Measurements from ENCODE around the gene NR5A2. TPM values are rescaled to one million over a fixed set of nuclear protein-coding genes. Genes with fewer than 3 reads are reported as not detected.

NR5A2 gene
- total RNA-seq, 2 donors from 2014 or later = 98.3 to 202 TPM

GRCh38 chr1:200217703-200218102 lies 190.2 kb downstream of the NR5A2 start:
- ATAC-seq (no peak), DNase-seq (no peak)
- no peaks in the 10 kb centered on the region for H3K4me1 ChIP-seq
- no peak for TF ChIP-seq CTCF (IDR thresholded peaks at IDR 0.05)
- no peak for TF ChIP-seq POLR2A (IDR thresholded peaks at IDR 0.05)
- WGBS, 2 donors = 93 to 96% methylated on average over 5 of the region's 5 CpGs
- no peak overlapping the region for H3K4me3 ChIP-seq
- H3K36me3 ChIP-seq (replicated peaks in 1 of 2; ENCODE audit: insufficient read depth in 1 of 2, low read depth in 2 of 2) = no peaks in the 10 kb centered on the region
- no peaks in the 10 kb centered on the region for H3K27me3 ChIP-seq
- intact Hi-C loops (cut with DNase I) = no loop called here
- H3K9me3 ChIP-seq = no peaks in the 10 kb centered on the region
- H3K27ac ChIP-seq = no peak overlapping the region

GRCh38 chr1:200221614-200222282 lies 194.2 kb downstream of the NR5A2 start:
- ATAC-seq (no peak), DNase-seq (no peak)
- no peak overlapping the region for H3K27ac ChIP-seq
- intact Hi-C loops (cut with DNase I) = no loop called here
- no peaks in the 10 kb centered on the region for H3K9me3 ChIP-seq
- no peaks in the 10 kb centered on the region for H3K4me1 ChIP-seq
- no peaks in the 10 kb centered on the region for H3K36me3 ChIP-seq (replicated peaks in 1 of 2; ENCODE audit: insufficient read depth in 1 of 2, low read depth in 2 of 2)
- TF ChIP-seq CTCF (IDR thresholded peaks at IDR 0.05) (no peak), POLR2A (IDR thresholded peaks at IDR 0.05) (no peak)
- no peaks in the 10 kb centered on the region for H3K27me3 ChIP-seq
- 82 to 85% methylated on average over 4 of the region's 4 CpGs for WGBS, 2 donors
- no peak overlapping the region for H3K4me3 ChIP-seq

GRCh38 chr1:200223207-200223606 lies 195.7 kb downstream of the NR5A2 start:
- Histone ChIP-seq H3K27ac (no peak overlapping the region), H3K4me3 (no peak overlapping the region), H3K9me3 (no peaks in the 10 kb centered on the region), H3K4me1 (no peaks in the 10 kb centered on the region), H3K27me3 (no peaks in the 10 kb centered on the region), H3K36me3 (replicated peaks in 1 of 2; ENCODE audit: insufficient read depth in 1 of 2, low read depth in 2 of 2) (no peaks in the 10 kb centered on the region)
- intact Hi-C loops (cut with DNase I) = no loop called here
- DNase-seq (no peak), ATAC-seq (no peak)
- TF ChIP-seq POLR2A (IDR thresholded peaks at IDR 0.05) (no peak), CTCF (IDR thresholded peaks at IDR 0.05) (no peak)
- WGBS, 2 donors = 60 to 67% methylated on average over 2 of the region's 2 CpGs

- Histone ChIP-seq H3K9me3 (no peaks in the 10 kb centered on the region), H3K27ac (no peak overlapping the region), H3K4me1 (no peaks in the 10 kb centered on the region), H3K27me3 (no peaks in the 10 kb centered on the region), H3K4me3 (no peak overlapping the region), H3K36me3 (replicated peaks in 1 of 2; ENCODE audit: insufficient read depth in 1 of 2, low read depth in 2 of 2) (no peaks in the 10 kb centered on the region)
- DNase-seq (no peak), ATAC-seq (no peak)
- TF ChIP-seq CTCF (IDR thresholded peaks at IDR 0.05) (no peak), POLR2A (IDR thresholded peaks at IDR 0.05) (no peak)
- intact Hi-C loops (cut with DNase I) = no loop called here
- 89 to 96% methylated on average over 4 of the region's 4 CpGs for WGBS, 2 donors
Observed at GRCh38 chr1:200223613-200224012, 196.1 kb downstream of the NR5A2 start.

- H3K4me3 ChIP-seq = no peak overlapping the region
- no peak for TF ChIP-seq POLR2A (IDR thresholded peaks at IDR 0.05)
- TF ChIP-seq CTCF (IDR thresholded peaks at IDR 0.05) = no peak
- no peaks in the 10 kb centered on the region for H3K36me3 ChIP-seq (replicated peaks in 1 of 2; ENCODE audit: insufficient read depth in 1 of 2, low read depth in 2 of 2)
- H3K9me3 ChIP-seq = no peaks in the 10 kb centered on the region
- no peaks in the 10 kb centered on the region for H3K27me3 ChIP-seq
- H3K4me1 ChIP-seq = no peaks in the 10 kb centered on the region
- 75 to 85% methylated on average over 4 of the region's 4 CpGs for WGBS, 2 donors
- intact Hi-C loops (cut with DNase I) = no loop called here
- ATAC-seq (no peak), DNase-seq (no peak)
- no peak overlapping the region for H3K27ac ChIP-seq
Observed at GRCh38 chr1:200224315-200224714, 196.8 kb downstream of the NR5A2 start.

All from body of pancreas (tissue), 4 donors.